T-helper 1 cell treated with Interleukin-12 subunit alpha and Interleukin-12 subunit beta and Interleukin-4 antibody, amounts not matched to agents 30 ng/mL and 1 ng/mL, for 36 hours (primary cell): ENCODE results near the gene APLP2. TPM values are rescaled to one million over a fixed set of nuclear protein-coding genes. Genes with fewer than 3 reads are reported as not detected.
"Not testable (repeated sequence)": the region's sequence is repeated elsewhere in the genome, so short reads cannot be mapped to it uniquely, and the experiment has no call there.

Experiments used
- intact Hi-C: fragments of 100-400 bp; cut with micrococcal nuclease; formaldehyde crosslinking; loops from one replicate; pipeline ENCODE4 v1.15.1; 2024
- total RNA-seq: library from RNA; stranded (reverse); gene quantifications from 2 replicates; pipeline ENCODE4 v1.2.3, GENCODE V29; 2022

Gene APLP2
- total RNA-seq, 1 donor from 2014 or later, result 29.7 TPM

GRCh38 chr11:130090517-130090916 lies 20.8 kb downstream of the APLP2 start:
- intact Hi-C loops, result not testable (repeated sequence)

GRCh38 chr11:130091169-130091568 lies 21.5 kb downstream of the APLP2 start:
- intact Hi-C loops, result not testable (repeated sequence)

- intact Hi-C loops, result no loop called here
These were observed 23.0 kb downstream of the APLP2 start for GRCh38 chr11:130092661-130093060.

- intact Hi-C loops, result no loop called here
These were observed 24.9 kb downstream of the APLP2 start for GRCh38 chr11:130094614-130095013.

GRCh38 chr11:130095326-130095725 lies 25.6 kb downstream of the APLP2 start:
- intact Hi-C loops, result no loop called here

- intact Hi-C loops, result no loop called here
These were observed 26.3 kb downstream of the APLP2 start for GRCh38 chr11:130096042-130096441.

GRCh38 chr11:130096823-130097222 lies 27.1 kb downstream of the APLP2 start:
- intact Hi-C loops, result no loop called here

GRCh38 chr11:130097285-130097684 lies 27.6 kb downstream of the APLP2 start:
- intact Hi-C loops, result no loop called here

GRCh38 chr11:130099356-130099755 lies 29.7 kb downstream of the APLP2 start:
- intact Hi-C loops, result no loop called here

- intact Hi-C loops, result no loop called here
These were observed 30.8 kb downstream of the APLP2 start for GRCh38 chr11:130100381-130101095.

- intact Hi-C loops, result no loop called here
These were observed 32.0 kb downstream of the APLP2 start for GRCh38 chr11:130101661-130102060.

- intact Hi-C loops, result no loop called here
These were observed 32.9 kb downstream of the APLP2 start for GRCh38 chr11:130102301-130103249.

- intact Hi-C loops, result no loop called here
These were observed 33.7 kb downstream of the APLP2 start for GRCh38 chr11:130103296-130103814.

- intact Hi-C loops, result no loop called here
These were observed 36.7 kb downstream of the APLP2 start for GRCh38 chr11:130106381-130106780.

- intact Hi-C loops, result not testable (repeated sequence)
These were observed 39.0 kb downstream of the APLP2 start for GRCh38 chr11:130108671-130109070.

GRCh38 chr11:130109386-130109785 lies 39.7 kb downstream of the APLP2 start:
- intact Hi-C loops, result no loop called here

- intact Hi-C loops, result no loop called here
These were observed 40.8 kb downstream of the APLP2 start for GRCh38 chr11:130110339-130111108.

GRCh38 chr11:130112071-130112830 lies 42.6 kb downstream of the APLP2 start:
- intact Hi-C loops, result no loop called here

- intact Hi-C loops, result no loop called here
These were observed 44.6 kb downstream of the APLP2 start for GRCh38 chr11:130114281-130114680.

GRCh38 chr11:130114726-130115125 lies 45.0 kb downstream of the APLP2 start:
- intact Hi-C loops, result no loop called here

- intact Hi-C loops, result no loop called here
These were observed 45.5 kb downstream of the APLP2 start for GRCh38 chr11:130115218-130115617.
